ENCODE data around the gene UBAP2. TPM values are rescaled to one million over a fixed set of nuclear protein-coding genes. Genes with fewer than 3 reads are reported as not detected.

The UBAP2 gene
- polyA plus RNA-seq, 3 donors from 2014 or later: 5.8 to 15.0 TPM; not detected in 1

DNA sequence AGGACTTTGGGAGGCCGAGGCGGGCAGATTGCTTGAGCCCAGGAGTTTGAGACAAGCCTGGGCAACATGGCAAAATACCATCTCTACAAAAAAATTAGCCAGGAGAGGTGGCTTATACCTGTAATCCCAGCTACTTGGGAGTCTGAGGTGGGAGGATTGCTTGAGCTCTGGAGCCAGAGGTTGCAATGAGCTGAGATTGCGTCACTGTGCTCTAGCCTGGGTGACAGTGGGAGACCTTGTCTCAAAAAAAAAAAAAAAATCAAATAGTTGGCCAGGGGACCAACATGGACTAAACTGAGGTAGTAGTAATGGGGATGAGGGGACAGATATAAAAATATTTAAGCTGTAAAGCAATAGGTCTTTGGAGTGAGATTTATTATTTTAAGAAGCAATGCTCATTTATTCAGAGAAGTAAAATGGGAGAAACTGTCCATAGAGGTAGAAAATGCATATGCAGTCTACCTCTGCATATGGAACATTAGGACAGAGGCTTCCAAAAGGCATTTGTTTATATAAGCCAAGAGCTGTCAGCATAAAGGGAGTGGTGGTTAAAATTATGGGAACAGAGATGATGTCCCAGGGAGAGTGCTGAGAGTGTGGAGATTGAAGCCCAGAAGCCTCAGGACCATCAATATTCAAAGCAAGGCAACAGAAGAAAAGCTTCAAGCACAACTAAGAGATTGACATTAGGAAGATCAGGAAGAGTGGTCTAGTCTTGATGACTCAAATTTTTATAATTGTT lies 133.6 kb downstream of the UBAP2 start:
- Mint-ChIP-seq H3K27me3 (ENCODE audit: low read depth in 3 of 3) (peaks cover 0 to 2% (median 0%) of the 10 kb centered on the region in 3 donors), H3K27ac (peak overlapping the region in 3 of 6 donors; percentile 17 to 63 (median 62)), H3K4me3 (no peak overlapping the region), H3K9me3 (no peaks in the 10 kb centered on the region), H3K4me1 (no peaks in the 10 kb centered on the region), H3K36me3 (peaks cover 8 to 25% (median 22%) of the 10 kb centered on the region in 3 donors)
- DNase-seq: no peak

DNA sequence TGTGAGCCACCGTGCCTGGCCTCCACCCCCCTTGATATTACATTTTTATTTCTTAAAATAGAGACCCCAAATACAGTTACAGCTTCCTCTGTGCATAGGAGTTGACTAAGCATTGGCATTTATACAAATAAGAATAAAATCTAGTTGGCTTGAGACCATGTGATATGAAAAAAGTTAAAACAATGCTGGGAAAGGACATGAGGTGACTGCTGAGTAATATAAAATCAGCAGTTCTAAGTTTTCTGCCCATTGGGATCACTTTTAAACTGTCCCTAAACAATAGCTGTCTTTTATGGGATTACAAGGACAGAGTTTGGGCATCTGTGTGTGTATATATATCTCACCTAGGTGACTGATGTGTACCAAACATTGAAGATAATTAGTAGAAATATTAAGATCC lies 135.1 kb downstream of the UBAP2 start:
- DNase-seq: no peak
- H3K27me3 Mint-ChIP-seq (ENCODE audit: low read depth in 3 of 3): peaks cover 0 to 2% (median 0%) of the 10 kb centered on the region in 3 donors
- H3K4me1 Mint-ChIP-seq: no peaks in the 10 kb centered on the region
- peaks cover 8 to 22% (median 18%) of the 10 kb centered on the region in 3 donors for H3K36me3 Mint-ChIP-seq
- H3K4me3 Mint-ChIP-seq: no peak overlapping the region
- no peaks in the 10 kb centered on the region for H3K9me3 Mint-ChIP-seq
- no peak overlapping the region for H3K27ac Mint-ChIP-seq

DNA sequence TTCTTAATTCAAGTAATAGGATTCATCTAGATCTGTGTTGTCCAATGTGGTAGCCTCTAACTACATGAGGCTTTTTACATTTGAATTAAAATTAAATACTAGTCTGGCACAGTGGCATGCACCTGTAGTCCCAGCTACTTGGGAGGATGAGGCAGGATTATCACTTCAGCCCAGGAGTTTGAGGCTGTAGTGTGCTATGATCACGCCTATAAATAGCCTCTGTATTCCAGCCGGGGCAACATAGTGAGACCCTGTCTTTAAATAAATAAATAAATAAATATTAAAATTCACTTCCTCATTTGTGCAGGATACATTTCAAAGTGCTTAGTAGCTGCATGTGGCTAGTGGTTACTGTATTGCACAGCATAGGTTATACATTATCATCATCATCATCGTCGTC lies 139.9 kb downstream of the UBAP2 start:
- peaks cover 6 to 33% of the 10 kb centered on the region in 2 donors for H3K4me1 Mint-ChIP-seq
- H3K27me3 Mint-ChIP-seq (ENCODE audit: low read depth in 3 of 3): peaks cover 0 to 2% (median 0%) of the 10 kb centered on the region in 3 donors
- no peak overlapping the region for H3K27ac Mint-ChIP-seq
- no peak overlapping the region for H3K4me3 Mint-ChIP-seq
- H3K9me3 Mint-ChIP-seq: no peaks in the 10 kb centered on the region
- peaks cover 0 to 4% (median 2%) of the 10 kb centered on the region in 3 donors for H3K36me3 Mint-ChIP-seq
- DNase-seq: no peak

DNA sequence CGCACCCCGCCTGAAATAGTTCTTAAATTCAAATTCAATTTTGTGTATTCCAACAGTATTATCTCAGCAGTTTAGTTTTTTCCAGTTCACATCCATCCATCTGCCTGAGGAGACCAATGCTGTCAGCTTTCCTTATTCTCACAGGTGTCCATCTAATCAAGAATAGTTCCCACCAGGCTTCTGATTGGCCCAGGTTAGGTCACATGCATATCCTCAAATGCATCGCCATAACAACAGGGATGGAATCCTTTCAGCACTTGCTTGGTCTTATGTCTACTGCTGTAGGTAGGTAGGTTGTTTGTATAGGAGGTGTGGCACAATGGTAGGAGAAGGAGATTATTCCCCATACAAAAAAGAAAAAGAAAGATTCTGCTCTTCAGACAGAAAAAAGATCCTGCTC lies 140.6 kb downstream of the UBAP2 start:
- H3K9me3 Mint-ChIP-seq: no peaks in the 10 kb centered on the region
- peak overlapping the region in 2 of 6 donors; percentile 5 to 21 for H3K27ac Mint-ChIP-seq
- H3K4me3 Mint-ChIP-seq: no peak overlapping the region
- peaks cover 6 to 38% of the 10 kb centered on the region in 2 donors for H3K4me1 Mint-ChIP-seq
- DNase-seq: no peak
- H3K36me3 Mint-ChIP-seq: peaks cover 0 to 4% (median 4%) of the 10 kb centered on the region in 3 donors
- H3K27me3 Mint-ChIP-seq (ENCODE audit: low read depth in 3 of 3): peaks cover 0 to 2% (median 0%) of the 10 kb centered on the region in 3 donors

DNA sequence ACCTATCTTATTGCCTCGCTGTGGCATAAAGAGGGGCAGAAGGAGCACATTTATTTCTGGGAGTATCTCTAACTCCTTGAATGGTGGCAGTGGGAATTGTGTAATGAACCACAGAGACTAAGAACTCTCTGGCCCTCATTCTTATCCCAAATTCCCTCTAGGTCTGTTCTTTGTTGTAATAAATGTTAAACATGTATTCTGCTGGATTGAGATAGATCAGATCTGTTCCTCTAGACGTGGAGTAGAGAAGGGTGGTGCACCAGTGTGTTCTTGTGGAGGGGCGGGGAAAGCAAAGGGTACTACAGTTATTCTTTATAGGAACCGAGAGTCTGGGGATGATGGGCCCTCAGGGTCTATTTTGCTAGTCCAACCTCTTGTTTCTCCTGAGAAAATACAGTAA lies 141.3 kb downstream of the UBAP2 start:
- Mint-ChIP-seq H3K9me3 (no peaks in the 10 kb centered on the region), H3K4me3 (no peak overlapping the region), H3K27ac (peak overlapping the region in 1 of 6 donors; percentile 43), H3K27me3 (ENCODE audit: low read depth in 3 of 3) (peaks cover 0 to 2% (median 0%) of the 10 kb centered on the region in 3 donors), H3K36me3 (peaks cover 0 to 4% (median 4%) of the 10 kb centered on the region in 3 donors), H3K4me1 (peaks cover 6 to 38% of the 10 kb centered on the region in 2 donors)
- no peak for DNase-seq

DNA sequence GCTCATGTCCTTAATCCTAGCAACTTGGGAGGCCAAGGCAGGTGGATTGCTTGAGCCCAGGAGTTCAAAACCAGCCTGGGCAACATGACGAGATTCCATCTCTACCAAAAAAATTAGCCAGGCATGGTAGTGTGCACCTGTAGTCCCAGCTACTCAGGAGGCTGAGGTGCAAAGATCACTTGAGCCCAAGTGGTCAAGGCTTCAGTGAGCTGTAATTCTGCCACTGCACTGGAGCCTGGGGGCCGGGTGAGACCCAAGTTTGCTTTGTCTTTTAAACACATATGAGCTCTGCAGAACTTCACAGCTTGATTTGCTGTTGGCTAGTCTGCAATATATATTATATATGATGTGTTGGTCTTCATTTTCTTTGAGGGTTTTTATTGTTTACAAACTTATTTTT lies 141.9 kb downstream of the UBAP2 start:
- H3K27me3 Mint-ChIP-seq (ENCODE audit: low read depth in 3 of 3): peaks cover 0 to 2% (median 0%) of the 10 kb centered on the region in 3 donors
- peaks cover 6 to 38% of the 10 kb centered on the region in 2 donors for H3K4me1 Mint-ChIP-seq
- H3K36me3 Mint-ChIP-seq: peaks cover 0 to 4% (median 4%) of the 10 kb centered on the region in 3 donors
- no peaks in the 10 kb centered on the region for H3K9me3 Mint-ChIP-seq
- no peak overlapping the region for H3K27ac Mint-ChIP-seq
- no peak for DNase-seq
- no peak overlapping the region for H3K4me3 Mint-ChIP-seq

DNA sequence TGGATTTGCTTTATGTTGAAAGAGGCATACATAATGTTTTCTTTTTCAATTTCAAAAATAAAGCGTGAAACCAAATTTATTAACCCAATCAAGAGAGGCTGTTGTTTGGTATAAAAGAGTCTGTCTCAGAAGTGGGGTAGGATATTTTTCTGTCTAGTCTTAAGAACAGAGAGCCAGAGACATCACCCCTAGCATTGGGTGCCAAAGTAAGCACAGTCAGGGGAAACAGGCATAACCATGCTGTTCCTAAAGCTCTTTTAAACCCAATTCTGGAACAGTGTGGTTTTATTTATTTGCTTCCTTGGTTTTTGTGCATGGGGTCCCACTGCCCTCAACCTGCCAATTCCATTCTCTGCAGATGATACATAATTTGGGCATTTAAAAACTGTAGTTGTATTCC lies 143.6 kb downstream of the UBAP2 start:
- peaks cover 0 to 2% (median 0%) of the 10 kb centered on the region in 3 donors for H3K27me3 Mint-ChIP-seq (ENCODE audit: low read depth in 3 of 3)
- H3K4me3 Mint-ChIP-seq: no peak overlapping the region
- no peaks in the 10 kb centered on the region for H3K9me3 Mint-ChIP-seq
- peak overlapping the region in 1 of 6 donors; percentile 35 for H3K27ac Mint-ChIP-seq
- DNase-seq: no peak
- H3K36me3 Mint-ChIP-seq: peaks cover 3 to 11% (median 4%) of the 10 kb centered on the region in 3 donors
- peaks cover 6 to 38% of the 10 kb centered on the region in 2 donors for H3K4me1 Mint-ChIP-seq

DNA sequence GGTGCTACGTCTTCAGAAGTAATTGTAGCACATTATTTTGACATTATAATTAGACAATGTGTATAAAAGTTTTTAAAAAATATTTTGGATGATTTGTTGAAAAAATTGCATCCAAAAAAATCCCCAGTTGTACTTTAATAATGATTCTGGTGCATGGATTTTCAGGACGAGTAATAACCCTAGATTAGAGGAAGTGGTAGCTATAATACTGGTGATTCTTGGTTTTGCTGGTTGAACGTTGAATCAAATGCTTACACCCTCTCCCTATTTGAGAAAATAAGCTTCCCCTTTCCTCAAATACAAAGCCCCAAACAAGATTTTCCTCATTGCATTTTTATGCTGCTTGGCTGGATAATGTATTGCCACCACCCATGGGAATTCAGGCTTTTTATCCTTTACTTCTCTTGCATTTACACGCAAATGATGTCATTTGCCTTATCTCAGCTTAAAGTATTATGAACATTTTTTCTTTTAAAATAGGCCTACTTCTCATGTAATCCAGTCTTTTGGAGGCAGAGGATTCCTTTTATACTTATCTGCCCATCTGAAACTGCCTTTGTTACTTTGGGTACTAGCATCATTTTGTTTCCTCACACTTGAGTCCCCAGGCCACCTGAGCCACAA lies 145.4 kb downstream of the UBAP2 start:
- no peak for DNase-seq
- peaks cover 0 to 2% (median 0%) of the 10 kb centered on the region in 3 donors for H3K27me3 Mint-ChIP-seq (ENCODE audit: low read depth in 3 of 3)
- H3K4me1 Mint-ChIP-seq: peaks cover 8 to 37% of the 10 kb centered on the region in 2 donors
- H3K4me3 Mint-ChIP-seq: no peak overlapping the region
- H3K27ac Mint-ChIP-seq: peak overlapping the region in 3 of 6 donors; percentile 26 to 64 (median 34)
- H3K9me3 Mint-ChIP-seq: no peaks in the 10 kb centered on the region
- H3K36me3 Mint-ChIP-seq: peaks cover 3 to 11% (median 3%) of the 10 kb centered on the region in 3 donors

DNA sequence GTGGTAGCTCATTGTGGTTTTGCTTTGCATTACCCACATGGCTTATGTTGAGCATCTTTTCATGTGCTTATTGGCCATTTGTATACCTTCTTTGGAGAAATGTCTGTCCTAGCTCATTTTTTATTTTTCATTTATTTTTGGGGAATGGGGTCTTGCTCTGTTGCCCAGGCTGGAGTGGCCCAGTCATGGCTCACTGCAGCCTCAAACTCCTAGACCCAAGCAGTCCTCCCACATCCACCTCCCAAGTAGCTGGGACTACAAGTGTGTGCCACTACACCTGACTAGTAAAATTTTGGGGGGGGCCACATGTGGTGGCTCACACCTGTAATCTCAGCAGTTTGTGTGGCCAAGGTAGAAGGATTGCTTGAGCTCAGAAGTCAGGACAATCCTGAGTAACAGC lies 154.4 kb downstream of the UBAP2 start:
- Mint-ChIP-seq H3K4me1 (peaks cover 10 to 33% of the 10 kb centered on the region in 2 donors), H3K27ac (no peak overlapping the region), H3K4me3 (no peak overlapping the region), H3K27me3 (ENCODE audit: low read depth in 3 of 3) (peaks cover 0 to 3% (median 0%) of the 10 kb centered on the region in 3 donors), H3K36me3 (peaks cover 0 to 6% (median 4%) of the 10 kb centered on the region in 3 donors), H3K9me3 (no peaks in the 10 kb centered on the region)
- DNase-seq: no peak

DNA sequence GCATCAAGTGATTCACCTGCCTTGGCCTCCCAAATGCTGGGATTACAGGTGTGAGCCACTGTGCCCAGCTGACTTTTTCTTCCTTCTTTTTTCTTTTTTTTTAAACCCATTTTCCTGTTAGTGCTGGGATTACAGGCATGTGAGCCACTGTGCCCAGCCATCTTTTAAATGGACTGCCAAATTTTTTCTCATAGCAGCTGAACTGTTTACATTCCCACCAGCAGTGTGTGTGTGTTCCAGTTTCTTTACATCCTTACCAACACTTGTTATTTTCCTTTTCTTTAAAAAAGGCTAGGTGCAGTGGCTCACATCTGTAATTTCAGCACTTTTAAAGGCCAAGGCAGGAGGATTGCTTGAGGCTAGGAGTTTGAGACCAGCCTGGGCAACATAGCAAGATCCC lies 154.8 kb downstream of the UBAP2 start:
- H3K4me3 Mint-ChIP-seq: no peak overlapping the region
- H3K9me3 Mint-ChIP-seq: no peaks in the 10 kb centered on the region
- DNase-seq: no peak
- H3K4me1 Mint-ChIP-seq: peaks cover 10 to 33% of the 10 kb centered on the region in 2 donors
- H3K27me3 Mint-ChIP-seq (ENCODE audit: low read depth in 3 of 3): peaks cover 0 to 3% (median 0%) of the 10 kb centered on the region in 3 donors
- H3K27ac Mint-ChIP-seq: no peak overlapping the region
- peaks cover 0 to 6% (median 4%) of the 10 kb centered on the region in 3 donors for H3K36me3 Mint-ChIP-seq

DNA sequence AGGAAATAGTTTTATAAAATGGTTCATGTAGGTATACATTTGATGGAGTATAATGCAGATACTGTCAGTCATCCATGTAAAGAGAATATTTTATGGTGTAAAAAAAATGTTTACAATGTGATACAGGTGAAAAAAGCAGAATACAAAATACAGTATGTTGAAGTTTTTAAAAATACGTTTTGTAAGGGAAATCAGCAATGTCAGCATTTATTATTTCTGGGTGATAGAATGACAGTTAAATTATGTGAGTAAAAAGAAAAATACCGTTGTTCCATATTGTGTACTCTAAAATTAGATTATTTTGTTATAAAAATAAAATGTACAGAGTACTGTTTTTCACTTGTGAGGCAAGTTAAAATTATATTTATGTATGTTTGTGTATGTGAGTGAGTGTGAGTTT lies 162.7 kb downstream of the UBAP2 start:
- no peak for DNase-seq
- Mint-ChIP-seq H3K4me1 (peaks cover 24 to 53% of the 10 kb centered on the region in 2 donors), H3K4me3 (no peak overlapping the region), H3K27ac (no peak overlapping the region), H3K36me3 (peaks cover 0 to 6% (median 4%) of the 10 kb centered on the region in 3 donors), H3K27me3 (ENCODE audit: low read depth in 3 of 3) (peaks cover 0 to 3% (median 0%) of the 10 kb centered on the region in 3 donors), H3K9me3 (no peaks in the 10 kb centered on the region)

DNA sequence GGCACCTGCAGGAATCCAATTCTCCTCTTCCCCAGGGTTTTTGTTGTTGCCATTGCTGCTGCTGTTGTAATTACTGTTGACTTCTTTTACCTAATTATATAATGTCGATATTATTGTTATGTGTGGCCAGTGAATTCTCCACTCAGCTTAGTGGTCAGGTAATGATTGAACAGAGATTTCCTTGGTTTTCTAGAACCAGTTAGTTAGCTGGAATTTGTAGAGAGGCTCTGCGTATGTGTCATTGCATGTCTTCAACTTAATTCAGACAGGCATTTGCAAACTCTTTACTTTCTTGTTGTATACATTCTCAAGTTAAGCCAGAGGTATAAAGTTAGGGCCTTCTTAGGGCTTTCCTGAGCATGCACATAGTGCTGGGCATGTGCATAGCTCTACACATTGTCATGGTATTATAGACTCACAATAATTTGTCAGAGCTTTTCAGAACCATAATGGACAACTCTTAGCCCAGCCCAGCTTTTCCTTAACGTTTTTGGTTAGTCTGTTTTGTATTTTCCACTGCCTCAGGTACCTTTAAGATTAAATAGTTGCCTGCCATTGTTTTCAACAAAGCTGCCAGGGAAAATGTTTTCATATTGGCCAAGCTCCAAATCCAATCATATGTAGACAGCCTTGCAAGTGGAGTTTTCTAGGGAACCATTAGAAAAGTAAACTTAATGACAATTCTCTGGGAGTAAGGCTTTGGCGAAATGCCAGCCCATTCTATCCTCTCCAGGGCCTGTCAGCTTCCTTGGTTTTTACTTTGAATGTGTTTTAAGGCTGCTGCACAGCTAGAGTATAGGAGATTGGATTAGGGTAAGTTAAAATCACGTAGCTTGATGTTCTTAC lies 163.6 kb downstream of the UBAP2 start:
- Mint-ChIP-seq H3K36me3 (peaks cover 0 to 4% (median 4%) of the 10 kb centered on the region in 3 donors), H3K4me3 (peak overlapping the region in 1 of 5 donors; percentile 21), H3K27me3 (ENCODE audit: low read depth in 3 of 3) (no peaks in the 10 kb centered on the region), H3K4me1 (peaks cover 30 to 61% of the 10 kb centered on the region in 2 donors), H3K27ac (peak overlapping the region in 3 of 6 donors; percentile 22 to 62 (median 24)), H3K9me3 (no peaks in the 10 kb centered on the region)
- no peak for DNase-seq

DNA sequence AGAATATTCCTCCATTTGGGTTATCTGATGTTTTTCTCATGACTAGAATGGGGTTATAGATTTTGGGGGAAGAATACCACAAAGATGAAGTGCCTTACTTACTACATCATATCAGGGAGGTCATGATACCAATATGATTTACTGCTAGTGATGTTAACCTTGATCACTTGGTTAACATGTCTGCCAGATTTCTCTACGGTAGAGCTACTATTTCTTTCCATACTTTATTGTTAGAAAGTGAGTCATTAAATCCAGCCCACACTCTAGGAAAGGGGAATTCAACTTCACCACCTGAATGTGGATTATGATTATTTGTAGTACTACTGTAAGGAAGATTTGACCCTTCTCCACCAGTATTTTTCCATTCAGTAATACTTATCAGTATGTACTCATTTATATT lies 167.1 kb downstream of the UBAP2 start:
- Mint-ChIP-seq H3K9me3 (no peaks in the 10 kb centered on the region), H3K4me3 (no peak overlapping the region), H3K27me3 (ENCODE audit: low read depth in 3 of 3) (no peaks in the 10 kb centered on the region), H3K4me1 (peaks cover 42 to 77% of the 10 kb centered on the region in 2 donors), H3K36me3 (no peaks in the 10 kb centered on the region), H3K27ac (peak overlapping the region in 2 of 6 donors; percentile 8 to 13)
- DNase-seq: no peak

Data from immature natural killer cell (primary cell).